Adipocyte (in vitro differentiated cells): ENCODE data around the gene RIPK1.

Experiments used
- DNase-seq: peaks from one replicate; pipeline ENCODE4 v3.0.0-alpha.2; 2015; ENCODE audit warnings: low read depth
- H3K27me3 ChIP-seq: replicated peaks from 2 replicates; pipeline ENCODE4 v1.7.0; 2013; ENCODE audit warnings: mild to moderate bottlenecking, low read length, moderate library complexity; ENCODE audit not compliant: control insufficient read depth, insufficient read depth
- H3K36me3 ChIP-seq: 2 replicates; pipeline ENCODE4 v1.7.0; 2013; ENCODE audit warnings: low read length, mild to moderate bottlenecking, moderate library complexity; ENCODE audit not compliant: control insufficient read depth, insufficient read depth, severe bottlenecking
- H3K4me1 ChIP-seq: 2 replicates; pipeline ENCODE4 v1.7.0; 2013; ENCODE audit warnings: mild to moderate bottlenecking, low read length, moderate library complexity; ENCODE audit not compliant: control insufficient read depth, insufficient read depth
- H3K4me3 ChIP-seq: 2 replicates; pipeline ENCODE4 v1.7.0; 2013; ENCODE audit warnings: mild to moderate bottlenecking, low read length, moderate library complexity
- H3K9ac ChIP-seq: 2 replicates; pipeline ENCODE4 v1.7.0; 2013; ENCODE audit warnings: mild to moderate bottlenecking, low read length, moderate library complexity
- H3K9me3 ChIP-seq: 2 replicates; pipeline ENCODE4 v1.7.0; 2013; ENCODE audit warnings: mild to moderate bottlenecking, low read length, moderate library complexity; ENCODE audit not compliant: control insufficient read depth

Gene RIPK1

DNA sequence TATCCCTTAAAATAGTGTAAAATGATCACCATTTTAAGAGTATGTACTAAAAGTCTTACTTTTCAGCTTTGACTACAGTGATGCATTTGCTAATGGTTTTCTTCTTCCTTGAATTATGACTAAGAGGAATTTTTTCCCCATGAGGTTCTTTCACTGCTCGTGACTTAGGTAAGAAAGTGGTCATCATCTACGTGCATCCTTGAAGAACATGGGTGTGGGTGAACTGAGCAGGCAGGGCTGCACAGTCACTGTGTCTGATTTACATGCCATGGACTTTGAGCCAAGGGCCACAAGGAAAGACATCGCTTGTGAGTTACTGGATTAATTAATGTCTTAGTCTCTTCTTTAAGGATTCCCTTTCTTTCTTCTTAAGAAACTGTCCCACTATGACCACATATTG is 35.3 kb upstream of the RIPK1 start:
- Histone ChIP-seq H3K9ac (no peak overlapping the region), H3K27me3 (no peaks in the 10 kb centered on the region), H3K4me3 (no peak overlapping the region), H3K4me1 (peaks cover 8% of the 10 kb centered on the region), H3K36me3 (no peaks in the 10 kb centered on the region), H3K9me3 (peaks cover 6% of the 10 kb centered on the region)
- no peak for DNase-seq

DNA sequence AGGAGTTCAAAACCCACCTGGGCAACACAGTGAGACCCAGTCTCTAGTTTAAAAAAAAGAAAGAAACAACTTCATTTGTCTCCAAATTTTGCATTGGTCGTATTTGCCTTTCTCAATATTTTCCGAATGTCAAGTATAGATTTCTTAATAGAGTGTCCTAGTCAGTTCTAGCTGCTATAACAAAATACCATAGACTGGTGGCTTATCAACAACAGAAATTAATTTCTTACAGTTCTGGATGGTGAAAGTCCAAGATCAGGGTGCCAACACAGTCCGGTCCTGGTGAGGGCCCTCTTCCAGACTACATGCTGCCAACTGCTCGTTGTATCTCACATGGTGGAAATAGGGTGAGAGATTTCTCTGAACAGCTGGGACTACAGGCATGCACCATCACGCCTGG is 34.6 kb upstream of the RIPK1 start:
- Histone ChIP-seq H3K4me3 (no peak overlapping the region), H3K9ac (no peak overlapping the region), H3K4me1 (peaks cover 14% of the 10 kb centered on the region), H3K27me3 (no peaks in the 10 kb centered on the region), H3K9me3 (peaks cover 6% of the 10 kb centered on the region), H3K36me3 (no peaks in the 10 kb centered on the region)
- no peak for DNase-seq

DNA sequence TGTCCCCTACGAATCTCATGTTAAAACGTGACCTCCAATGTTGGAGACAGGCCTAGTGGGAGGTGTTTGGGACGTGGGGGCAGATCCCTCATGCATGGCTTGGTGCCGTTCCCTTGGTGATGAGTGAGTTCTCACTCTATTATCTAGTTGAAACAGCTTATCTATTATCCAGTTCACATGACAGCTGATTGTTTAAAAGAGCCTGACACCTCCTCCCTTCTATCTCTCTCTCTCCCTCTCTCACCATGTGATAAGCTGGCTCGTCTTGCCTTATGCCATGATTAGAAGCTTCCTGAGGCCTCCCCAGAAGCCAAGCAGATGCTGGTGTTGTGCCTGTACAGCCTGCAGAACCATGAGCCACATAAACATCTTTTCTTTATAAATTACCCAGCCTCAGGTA is 32.9 kb upstream of the RIPK1 start:
- H3K9ac ChIP-seq, result no peak overlapping the region
- no peaks in the 10 kb centered on the region for H3K27me3 ChIP-seq
- DNase-seq, result no peak
- H3K4me3 ChIP-seq, result no peak overlapping the region
- H3K36me3 ChIP-seq, result no peaks in the 10 kb centered on the region
- H3K9me3 ChIP-seq, result peaks cover 6% of the 10 kb centered on the region
- peaks cover 14% of the 10 kb centered on the region for H3K4me1 ChIP-seq

DNA sequence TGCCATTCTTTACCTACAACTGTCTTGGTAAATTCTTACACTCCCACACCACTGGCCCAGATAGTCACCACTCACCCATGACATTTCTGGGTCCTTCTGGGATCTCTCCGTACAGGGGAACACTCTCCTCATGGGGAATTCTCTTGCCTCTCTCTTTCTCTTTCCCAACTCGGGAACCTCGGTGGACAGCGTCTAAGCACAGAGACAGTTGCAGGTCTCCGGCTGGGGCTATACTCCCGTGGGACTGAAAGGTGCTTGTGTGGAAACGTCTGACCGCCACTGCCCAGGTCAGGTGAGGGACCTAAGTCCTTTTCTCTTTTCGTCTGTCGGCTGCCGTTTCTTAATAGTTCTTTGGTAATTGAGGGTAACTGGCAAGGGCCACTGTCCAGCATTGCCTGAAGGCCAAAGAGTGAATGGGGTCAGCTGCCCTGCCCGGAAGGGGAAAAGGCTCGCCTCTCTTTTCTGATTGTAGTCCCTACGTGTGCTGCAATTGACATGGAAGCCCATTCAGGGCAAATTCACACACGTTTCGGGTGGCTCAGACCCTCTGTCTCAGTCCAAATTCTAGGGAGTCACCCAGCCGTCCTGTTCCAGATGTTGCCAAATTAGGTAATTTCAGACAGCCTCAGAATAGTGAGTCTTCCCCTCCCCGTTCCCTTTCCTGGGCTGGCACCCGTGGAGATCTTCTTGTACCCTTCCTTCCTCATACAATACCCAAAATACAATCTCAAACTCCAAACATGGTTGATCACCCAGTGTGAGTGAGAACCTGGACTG is 31.2 kb upstream of the RIPK1 start:
- no peaks in the 10 kb centered on the region for H3K27me3 ChIP-seq
- H3K36me3 ChIP-seq, result no peaks in the 10 kb centered on the region
- H3K9ac ChIP-seq, result no peak overlapping the region
- peaks cover 27% of the 10 kb centered on the region for H3K4me1 ChIP-seq
- H3K4me3 ChIP-seq, result no peak overlapping the region
- DNase-seq, result no peak
- peaks cover 6% of the 10 kb centered on the region for H3K9me3 ChIP-seq

DNA sequence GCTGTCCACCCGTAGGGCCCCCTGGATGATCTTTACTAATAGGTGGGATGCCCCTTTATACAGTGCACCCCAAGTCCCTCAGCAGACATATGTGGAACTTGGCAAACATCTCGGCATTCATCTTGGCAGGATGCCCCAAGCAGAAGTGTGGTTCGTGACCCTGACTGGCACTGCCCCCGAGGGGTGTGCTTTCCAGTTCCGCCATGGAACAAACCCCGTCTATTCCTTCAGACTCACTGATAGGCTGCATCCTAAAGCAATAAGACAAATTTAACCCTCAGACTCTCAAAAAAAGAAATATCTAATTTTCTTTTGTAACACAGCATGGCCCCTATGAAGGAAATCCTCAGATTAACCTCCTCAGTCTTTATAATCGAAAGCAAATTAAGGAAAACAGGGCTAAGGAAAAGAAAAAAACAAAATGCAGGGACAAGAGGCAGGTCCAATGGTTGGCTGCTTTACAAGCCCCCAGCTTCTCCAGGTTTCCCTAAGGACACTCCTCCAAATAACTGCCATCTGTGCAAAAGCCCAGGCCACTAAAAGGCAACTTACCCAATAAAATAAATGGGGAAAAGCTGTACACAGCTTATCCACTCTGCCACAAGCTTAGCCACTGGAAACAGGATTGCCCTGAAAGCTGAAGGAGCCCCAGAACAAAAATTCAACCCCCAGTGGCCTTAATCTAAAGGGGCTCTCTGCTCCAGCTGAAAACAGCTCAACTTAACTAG is 30.5 kb upstream of the RIPK1 start:
- Histone ChIP-seq H3K9me3 (peaks cover 6% of the 10 kb centered on the region), H3K4me3 (no peak overlapping the region), H3K9ac (no peak overlapping the region), H3K4me1 (peaks cover 28% of the 10 kb centered on the region), H3K27me3 (no peaks in the 10 kb centered on the region), H3K36me3 (no peaks in the 10 kb centered on the region)
- no peak for DNase-seq

DNA sequence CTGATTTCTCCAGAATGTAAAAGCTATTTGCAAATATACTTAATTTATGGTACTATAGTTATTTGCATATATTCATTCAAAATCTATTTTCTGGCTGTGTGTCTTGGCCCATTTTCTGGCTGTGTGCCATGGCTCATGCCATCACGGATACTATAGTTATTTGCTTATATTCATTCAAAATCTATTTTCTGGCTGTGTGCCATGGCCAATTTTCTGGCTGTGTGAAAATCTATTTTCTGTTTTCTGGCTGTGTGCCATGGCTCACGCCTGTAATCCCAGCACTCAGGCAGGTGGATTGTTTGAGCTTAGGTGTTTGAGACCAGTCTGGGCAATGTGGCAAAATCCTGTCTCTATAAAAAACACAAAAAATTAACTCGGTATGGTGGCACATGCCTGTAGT is 28.9 kb upstream of the RIPK1 start:
- DNase-seq, result no peak
- peaks cover 28% of the 10 kb centered on the region for H3K4me1 ChIP-seq
- H3K27me3 ChIP-seq, result no peaks in the 10 kb centered on the region
- no peak overlapping the region for H3K9ac ChIP-seq
- H3K9me3 ChIP-seq, result peaks cover 6% of the 10 kb centered on the region
- no peak overlapping the region for H3K4me3 ChIP-seq
- H3K36me3 ChIP-seq, result no peaks in the 10 kb centered on the region

- H3K9me3 ChIP-seq, result no peaks in the 10 kb centered on the region
- peak overlapping the region; percentile 64 for H3K9ac ChIP-seq
- peaks cover 28% of the 10 kb centered on the region for H3K4me1 ChIP-seq
- H3K27me3 ChIP-seq, result no peaks in the 10 kb centered on the region
- no peak for DNase-seq
- no peak overlapping the region for H3K4me3 ChIP-seq
- H3K36me3 ChIP-seq, result no peaks in the 10 kb centered on the region
Measured at GRCh38 chr6:3041147-3041546, 27.1 kb upstream of the RIPK1 start.

DNA sequence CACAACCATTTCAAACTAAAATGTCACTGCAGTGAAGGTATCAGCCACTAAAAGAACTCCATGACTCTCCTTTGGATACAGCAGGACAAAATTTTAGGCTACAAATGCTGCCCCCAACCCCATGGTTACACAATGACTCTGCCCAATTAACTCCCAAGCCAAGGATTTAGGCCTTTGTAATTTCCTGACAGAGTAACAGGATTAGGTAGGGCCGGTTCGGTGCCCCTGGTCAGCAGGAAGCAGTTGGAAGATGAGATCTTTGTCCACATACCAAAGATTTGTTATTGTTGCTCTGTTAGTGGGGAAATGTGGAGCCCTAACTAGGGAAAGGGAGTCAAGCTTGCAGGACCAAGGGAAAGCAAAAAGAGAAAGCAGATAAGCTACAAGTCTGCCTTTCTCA is 26.7 kb upstream of the RIPK1 start:
- Histone ChIP-seq H3K9ac (peak overlapping the region; percentile 64), H3K4me3 (no peak overlapping the region), H3K36me3 (no peaks in the 10 kb centered on the region), H3K9me3 (no peaks in the 10 kb centered on the region), H3K27me3 (no peaks in the 10 kb centered on the region), H3K4me1 (peaks cover 28% of the 10 kb centered on the region)
- no peak for DNase-seq

- H3K9ac ChIP-seq, result no peak overlapping the region
- no peak overlapping the region for H3K4me3 ChIP-seq
- no peaks in the 10 kb centered on the region for H3K9me3 ChIP-seq
- peaks cover 15% of the 10 kb centered on the region for H3K4me1 ChIP-seq
- no peak for DNase-seq
- H3K36me3 ChIP-seq, result no peaks in the 10 kb centered on the region
- no peaks in the 10 kb centered on the region for H3K27me3 ChIP-seq
Measured at GRCh38 chr6:3045369-3045768, 22.9 kb upstream of the RIPK1 start.

DNA sequence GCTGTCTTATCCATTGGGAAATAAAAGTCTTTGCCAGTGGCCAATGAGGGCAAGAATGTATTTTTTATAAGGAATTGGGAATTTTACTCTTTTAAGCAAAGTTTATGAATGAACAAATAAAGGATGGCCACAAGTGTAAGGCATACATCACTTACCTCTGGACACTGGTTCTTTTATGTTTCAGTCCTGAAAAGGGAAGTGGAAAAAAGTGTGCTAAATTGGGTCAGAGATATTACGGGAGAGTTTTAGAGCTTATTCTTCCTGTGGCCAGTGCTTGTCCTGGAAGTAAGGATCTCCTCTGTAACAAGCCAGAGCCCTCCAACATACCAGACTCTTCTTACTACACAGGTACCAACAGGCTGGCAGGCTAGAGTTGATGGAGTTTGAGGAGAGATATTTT is 22.5 kb upstream of the RIPK1 start:
- Histone ChIP-seq H3K9me3 (no peaks in the 10 kb centered on the region), H3K4me3 (no peak overlapping the region), H3K27me3 (no peaks in the 10 kb centered on the region), H3K4me1 (peaks cover 13% of the 10 kb centered on the region), H3K9ac (no peak overlapping the region), H3K36me3 (no peaks in the 10 kb centered on the region)
- DNase-seq, result no peak

- Histone ChIP-seq H3K27me3 (no peaks in the 10 kb centered on the region), H3K36me3 (no peaks in the 10 kb centered on the region), H3K4me3 (no peak overlapping the region), H3K4me1 (peaks cover 8% of the 10 kb centered on the region), H3K9me3 (no peaks in the 10 kb centered on the region), H3K9ac (no peak overlapping the region)
- no peak for DNase-seq
Measured at GRCh38 chr6:3046295-3046694, 22.0 kb upstream of the RIPK1 start.
